HG03354 (cell line): Measurements from ENCODE around the gene CACUL1.
"Not testable (repeated sequence)": the region's sequence is repeated elsewhere in the genome, so short reads cannot be mapped to it uniquely, and the experiment has no call there.

ENCODE experiments used
- ATAC-seq: cut with Tn5 transposase; IDR thresholded peaks from one replicate; pipeline ENCODE4 v1.9.1; 2021; ENCODE audit warnings: mild to moderate bottlenecking; ENCODE audit not compliant: unreplicated experiment, poor library complexity, severe bottlenecking

The CACUL1 gene

DNA sequence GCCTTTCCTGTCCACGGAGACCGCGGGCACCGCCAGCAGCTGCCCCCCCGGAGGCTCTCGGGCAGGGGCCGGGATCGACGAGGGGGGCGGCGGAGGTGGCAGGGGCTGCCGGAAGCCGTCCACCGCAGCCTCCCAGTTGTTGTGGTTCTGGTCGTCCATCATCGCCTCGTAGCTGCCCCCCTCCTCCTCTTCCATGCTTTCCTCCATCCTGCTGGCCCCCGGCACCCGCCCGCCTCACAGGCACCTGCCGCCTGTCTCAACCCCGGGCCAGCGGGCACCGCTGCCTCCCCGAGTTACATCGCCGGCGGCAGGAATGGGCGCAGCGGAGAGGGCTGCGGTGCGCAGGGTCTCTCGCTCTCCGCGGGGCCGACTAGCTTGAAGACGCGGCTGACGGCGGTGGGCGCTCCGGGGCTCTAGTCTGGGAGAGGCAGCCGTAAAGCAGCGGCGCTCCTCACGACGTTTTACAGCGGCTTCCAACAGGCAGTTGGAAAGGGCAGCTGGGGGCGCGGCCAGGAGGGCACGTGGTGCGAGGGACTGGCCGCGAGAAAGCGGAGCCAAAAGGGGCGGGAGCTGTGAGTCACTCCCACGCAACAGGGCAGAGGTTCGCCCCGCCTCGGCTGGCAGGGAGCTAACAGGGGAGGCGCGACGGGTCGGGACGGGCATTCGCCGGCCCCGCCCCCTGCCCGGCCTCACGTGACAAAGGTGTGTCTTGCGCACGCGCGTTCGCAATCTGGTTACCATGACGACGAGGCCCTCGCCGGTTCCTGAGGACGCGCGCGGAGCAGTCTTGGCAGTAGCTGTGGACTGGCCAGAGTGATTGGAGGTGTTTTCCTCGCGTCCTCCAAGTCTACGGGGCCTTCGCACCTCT, at the start of gene CACUL1:
Gene CACUL1, minus strand, starts transcription at position 415 of the 868 bp plus-strand sequence. Its CDS starts 208 bp downstream, at position 207.
- ATAC-seq = peak; percentile 95

GRCh38 chr10:118804262-118804773, 49.5 kb upstream of the CACUL1 start:
- ATAC-seq = no peak

GRCh38 chr10:118802126-118802793, 47.5 kb upstream of the CACUL1 start:
- ATAC-seq = no peak

DNA sequence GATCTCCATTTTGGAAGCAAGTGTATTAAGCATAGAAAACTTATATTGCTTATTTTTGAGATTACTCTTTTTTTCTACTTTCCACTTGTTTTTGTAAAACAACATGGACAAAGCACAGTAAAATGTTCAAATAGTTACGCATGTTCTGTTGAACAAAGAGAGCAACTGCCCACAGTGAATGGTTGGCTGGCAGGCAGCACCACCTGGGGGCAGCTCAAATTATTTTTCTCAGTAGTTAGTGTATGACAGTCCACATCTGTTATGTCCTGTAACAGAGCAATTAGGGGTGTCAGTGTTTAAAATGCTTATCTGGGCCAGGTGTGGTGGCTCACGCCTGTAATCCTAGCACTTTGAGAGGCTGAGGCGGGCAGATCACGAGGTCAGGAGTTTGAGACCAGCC, 46.1 kb upstream of the CACUL1 start:
- ATAC-seq = no peak

DNA sequence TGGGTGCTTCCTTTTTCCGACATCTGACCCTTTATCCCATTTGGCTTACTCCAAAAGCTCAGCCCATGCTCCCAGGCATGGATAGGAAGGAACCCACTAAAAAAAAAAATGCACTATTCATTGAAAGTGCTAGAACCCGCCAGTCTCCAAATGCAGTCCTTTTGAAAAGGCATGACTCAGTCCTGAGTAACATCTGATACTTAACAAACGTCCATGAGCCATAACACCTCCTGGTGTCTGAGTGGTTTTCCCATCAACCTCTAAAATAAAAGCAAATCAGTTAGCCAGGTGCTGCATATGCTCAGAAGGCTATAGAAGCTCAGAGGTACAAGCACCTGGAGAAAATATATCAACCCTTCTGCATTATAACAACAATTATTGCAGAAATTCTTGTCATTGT, 45.0 kb upstream of the CACUL1 start:
- ATAC-seq = no peak

DNA sequence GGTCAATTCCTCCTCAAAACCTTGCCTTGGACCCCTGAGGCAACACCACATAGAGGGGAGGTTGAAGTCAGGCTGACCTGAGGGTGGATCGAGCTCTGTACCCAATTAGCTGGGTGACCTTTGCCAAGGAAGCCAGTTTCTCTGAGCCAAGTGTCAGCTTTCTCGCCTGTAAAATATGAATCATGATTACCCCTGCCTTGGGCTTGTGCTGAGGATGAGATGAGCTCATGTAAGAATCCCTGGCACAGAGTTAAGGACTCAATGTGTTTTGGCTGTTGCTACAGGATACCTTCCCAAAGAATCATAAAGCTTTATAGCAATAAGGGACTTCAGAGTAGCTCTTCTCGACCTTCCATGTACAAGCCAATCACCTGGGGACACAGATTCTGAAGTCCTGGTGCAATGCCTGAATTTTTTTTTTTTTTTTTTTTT, 43.5 kb upstream of the CACUL1 start:
- no peak for ATAC-seq

DNA sequence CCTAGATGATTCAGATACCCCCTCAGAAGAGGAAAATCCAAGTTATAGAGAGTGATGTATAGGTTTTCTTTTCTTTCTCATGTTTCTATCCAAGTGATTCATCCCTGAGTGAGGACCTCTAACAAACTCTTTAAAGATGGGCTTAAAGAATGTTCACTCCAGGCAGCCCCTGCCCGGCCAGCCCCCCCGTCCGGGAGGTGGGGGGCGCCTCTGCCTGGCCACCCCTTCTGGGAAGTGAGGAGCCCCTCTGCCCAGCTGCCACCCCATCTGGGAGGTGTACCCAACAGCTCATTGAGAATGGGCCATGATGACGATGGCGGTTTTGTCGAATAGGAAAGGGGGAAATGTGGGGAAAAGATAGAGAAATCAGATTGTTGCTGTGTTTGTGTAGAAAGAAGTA, 40.2 kb upstream of the CACUL1 start:
- ATAC-seq = not testable (repeated sequence)

DNA sequence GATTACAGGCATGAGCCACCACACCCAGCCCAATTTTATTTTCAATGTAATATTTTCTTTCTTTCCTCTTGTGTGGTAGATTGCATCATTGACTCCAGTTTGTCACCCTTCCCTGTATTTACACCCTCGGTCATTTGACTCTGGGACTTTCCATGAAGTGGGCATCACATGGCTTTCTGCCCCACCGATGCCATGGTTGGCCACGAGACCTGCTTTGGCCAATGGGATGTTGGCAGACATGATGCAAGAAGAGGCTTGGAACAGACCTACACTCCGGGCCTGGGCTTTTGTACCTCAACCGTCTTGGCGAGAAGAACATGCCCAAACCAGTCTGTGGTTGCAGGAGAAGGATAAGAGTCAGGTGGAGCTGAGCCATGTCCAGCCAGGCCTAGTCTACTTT, 38.8 kb upstream of the CACUL1 start:
- no peak for ATAC-seq

DNA sequence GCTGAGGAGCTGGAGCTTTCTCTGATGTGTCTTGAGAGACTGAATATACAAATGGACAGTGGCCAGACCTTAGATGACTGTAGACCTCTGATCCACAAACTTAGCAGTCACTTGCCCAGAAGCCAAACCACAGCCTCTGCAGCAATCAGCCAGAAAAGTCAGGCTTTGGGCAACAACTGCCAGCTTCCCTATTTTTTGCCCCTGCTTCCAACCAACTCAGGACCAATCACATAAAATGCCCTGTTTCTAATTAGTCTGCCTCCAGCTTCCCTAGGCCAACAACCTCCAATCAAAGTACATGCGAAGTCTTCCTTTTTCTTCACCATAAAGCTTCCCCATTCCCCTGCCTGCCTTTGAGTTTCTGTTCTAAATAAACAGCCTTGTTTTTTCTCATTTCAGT, 37.8 kb upstream of the CACUL1 start:
- ATAC-seq = no peak

DNA sequence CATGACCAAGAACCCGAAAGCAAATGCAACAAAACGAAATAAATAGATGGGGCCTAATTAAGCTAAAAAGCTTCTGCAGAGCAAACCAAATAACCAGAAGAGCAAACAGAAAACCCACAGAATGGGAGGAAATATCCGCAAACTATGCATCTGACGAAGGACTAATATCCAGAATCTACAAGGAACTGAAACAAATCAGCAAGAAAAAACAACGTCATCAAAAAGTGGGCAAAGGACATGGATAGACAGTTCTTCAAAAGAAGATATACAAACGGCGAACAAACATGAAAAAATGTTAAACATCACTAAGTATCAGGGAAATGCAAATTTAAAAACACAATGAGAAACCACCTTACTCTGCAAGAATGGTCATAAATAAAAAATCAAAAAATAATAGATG, 35.3 kb upstream of the CACUL1 start:
- no peak for ATAC-seq

GRCh38 chr10:118785551-118785950, 30.8 kb upstream of the CACUL1 start:
- no peak for ATAC-seq

GRCh38 chr10:118783776-118784545, 29.2 kb upstream of the CACUL1 start:
- no peak for ATAC-seq

DNA sequence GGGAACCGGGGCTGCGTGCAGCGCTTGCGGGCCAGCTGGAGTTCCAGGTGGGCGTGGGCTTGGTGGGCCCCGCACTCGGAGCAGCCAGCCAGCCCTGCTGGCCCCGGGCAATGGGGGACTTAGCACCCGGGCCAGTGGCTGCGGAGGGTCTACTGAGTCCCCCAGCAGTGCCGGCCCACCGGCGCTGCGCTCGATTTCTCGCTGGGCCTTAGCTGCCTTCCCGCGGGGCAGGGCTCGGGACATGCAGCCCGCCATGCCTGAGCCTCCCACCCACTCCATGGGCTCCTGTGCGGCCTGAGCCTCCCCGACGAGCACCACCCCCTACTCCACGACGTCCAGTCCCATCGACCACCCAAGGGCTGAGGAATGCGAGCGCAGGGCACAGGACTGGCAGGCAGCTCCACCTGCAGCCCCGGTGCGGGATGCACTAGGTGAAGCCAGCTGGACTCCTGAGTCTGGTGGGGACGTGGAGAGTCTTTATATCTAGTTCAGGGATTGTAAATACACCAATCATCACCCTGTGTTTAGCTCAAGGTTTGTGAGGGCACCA, 28.2 kb upstream of the CACUL1 start:
- ATAC-seq = not testable (repeated sequence)

GRCh38 chr10:118781541-118781940, 26.8 kb upstream of the CACUL1 start:
- ATAC-seq = no peak

DNA sequence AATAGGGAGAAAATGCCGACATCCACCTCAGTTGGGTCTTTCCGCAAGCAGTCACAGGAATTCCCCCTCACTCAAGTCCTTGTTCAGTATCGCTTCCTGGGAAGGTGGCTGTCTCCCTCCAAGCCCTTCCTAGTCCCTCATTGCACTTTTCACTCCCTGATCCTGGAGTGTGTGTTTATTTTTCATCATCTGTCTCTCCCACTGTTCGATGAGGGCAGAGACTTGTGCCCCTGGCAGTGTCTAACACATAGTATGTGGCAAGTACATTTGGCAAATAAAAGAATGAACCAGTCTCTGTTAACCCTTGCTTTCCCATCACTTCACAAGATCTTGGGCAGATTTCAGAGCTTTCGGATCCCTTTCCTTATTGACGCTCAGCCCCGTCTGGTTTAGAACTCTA, 24.0 kb upstream of the CACUL1 start:
- no peak for ATAC-seq

GRCh38 chr10:118776960-118777359, 22.2 kb upstream of the CACUL1 start:
- no peak for ATAC-seq

DNA sequence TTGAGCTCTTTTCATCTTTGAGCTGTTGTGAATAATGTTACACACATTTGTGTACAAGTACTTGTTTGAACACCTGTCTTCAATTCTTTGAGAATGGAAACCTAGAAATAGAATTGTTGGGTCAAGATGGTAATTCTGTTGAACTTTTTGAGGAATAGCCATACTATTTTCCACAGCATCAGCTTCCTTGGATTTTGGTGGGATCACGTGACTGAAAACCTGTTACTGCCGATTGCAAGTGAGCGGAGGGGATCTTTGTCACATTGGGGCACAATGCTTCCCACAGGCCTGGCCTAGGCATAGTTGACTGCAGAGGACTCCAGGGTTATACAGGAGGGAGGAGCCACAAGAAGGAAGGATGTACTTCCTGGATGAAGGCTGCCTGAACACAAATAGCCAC, 21.3 kb upstream of the CACUL1 start:
- ATAC-seq = no peak

GRCh38 chr10:118775478-118775877, 20.7 kb upstream of the CACUL1 start:
- no peak for ATAC-seq

DNA sequence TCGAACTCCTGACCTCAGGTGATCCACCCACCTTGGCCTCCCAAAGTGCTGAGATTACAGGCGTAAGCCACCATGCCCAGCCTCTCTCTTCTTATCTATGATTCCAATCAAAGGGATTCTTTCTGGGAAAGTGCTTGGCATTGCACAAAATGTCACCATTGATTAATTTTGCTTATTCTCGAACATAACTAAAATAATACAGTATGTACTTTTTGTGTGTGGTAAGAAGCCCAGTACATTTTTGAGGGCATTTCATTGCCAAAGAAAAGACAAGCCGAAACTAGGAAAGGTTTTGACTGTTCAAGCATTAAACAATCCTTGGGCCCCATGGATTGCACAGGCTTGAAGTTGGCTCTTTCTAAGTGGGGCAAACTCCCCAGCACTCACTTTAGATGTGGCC, 18.3 kb upstream of the CACUL1 start:
- no peak for ATAC-seq

DNA sequence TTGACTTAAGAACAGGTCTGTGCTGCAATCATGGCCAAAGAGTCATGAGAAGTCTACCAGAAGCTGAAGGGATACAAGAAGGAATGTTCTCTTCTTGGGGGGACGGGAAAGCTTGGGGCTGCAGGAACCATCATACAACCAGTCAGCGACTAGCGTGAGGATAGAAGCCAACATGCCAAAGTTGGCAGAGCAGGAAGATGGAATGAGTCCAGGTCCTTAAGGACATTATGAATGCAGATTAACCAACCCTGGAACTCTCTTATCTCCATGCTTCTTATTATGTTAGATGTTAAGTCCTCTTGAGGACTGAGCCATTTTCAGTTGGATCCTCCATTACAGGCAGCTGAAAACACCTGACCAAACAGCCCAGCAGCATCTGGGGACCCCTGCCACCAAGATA, 17.2 kb upstream of the CACUL1 start:
- no peak for ATAC-seq
